ENCODE results near the gene PRRT3. TPM values are rescaled to one million over a fixed set of nuclear protein-coding genes. Genes with fewer than 3 reads are reported as not detected.
A peak's percentile ranks its signal among the peaks of the same experiment; 100 is the strongest.

PRRT3 gene
- total and polyA plus RNA-seq, 7 experiments from 2014 or later: 5.1 to 10.8 (median 7.7) TPM

DNA sequence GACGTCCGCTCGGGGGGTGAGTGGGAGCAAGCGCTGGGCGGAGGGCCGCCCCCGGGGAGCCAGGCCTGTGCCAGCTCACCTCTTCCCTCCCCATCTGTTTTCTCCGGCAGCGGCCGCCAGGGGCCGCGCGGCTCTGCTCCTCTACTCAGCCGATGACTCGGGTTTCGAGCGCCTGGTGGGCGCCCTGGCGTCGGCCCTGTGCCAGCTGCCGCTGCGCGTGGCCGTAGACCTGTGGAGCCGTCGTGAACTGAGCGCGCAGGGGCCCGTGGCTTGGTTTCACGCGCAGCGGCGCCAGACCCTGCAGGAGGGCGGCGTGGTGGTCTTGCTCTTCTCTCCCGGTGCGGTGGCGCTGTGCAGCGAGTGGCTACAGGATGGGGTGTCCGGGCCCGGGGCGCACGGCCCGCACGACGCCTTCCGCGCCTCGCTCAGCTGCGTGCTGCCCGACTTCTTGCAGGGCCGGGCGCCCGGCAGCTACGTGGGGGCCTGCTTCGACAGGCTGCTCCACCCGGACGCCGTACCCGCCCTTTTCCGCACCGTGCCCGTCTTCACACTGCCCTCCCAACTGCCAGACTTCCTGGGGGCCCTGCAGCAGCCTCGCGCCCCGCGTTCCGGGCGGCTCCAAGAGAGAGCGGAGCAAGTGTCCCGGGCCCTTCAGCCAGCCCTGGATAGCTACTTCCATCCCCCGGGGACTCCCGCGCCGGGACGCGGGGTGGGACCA, 19.2 kb downstream of the PRRT3 start:
- Histone ChIP-seq H3K27me3 (ENCODE audit: control insufficient read depth in 2 of 2, insufficient read depth in 2 of 2, low read length in 2 of 2) (no peaks in the 10 kb centered on the region), H3K4me3 (ENCODE audit: low read length) (peak overlapping the region; percentile 98), H3K27ac (ENCODE audit: low read depth, low read length) (peak overlapping the region; percentile 98), H3K9me3 (ENCODE audit: control insufficient read depth in 2 of 3, low read length in 3 of 3) (no peaks in the 10 kb centered on the region), H3K36me3 (ENCODE audit: control insufficient read depth in 2 of 3, insufficient read depth in 3 of 3, low read length in 3 of 3) (peaks cover 0 to 13% (median 4%) of the 10 kb centered on the region in 3 experiments), H3K4me1 (ENCODE audit: control insufficient read depth in 2 of 2, insufficient read depth in 2 of 2, low read length in 2 of 2) (peaks cover 25 to 28% of the 10 kb centered on the region in 2 donors)
- Mint-ChIP-seq H3K9me3 (peaks cover 0 to 1% (median 0%) of the 10 kb centered on the region in 11 donors), H3K4me1 (peaks cover 30 to 58% (median 48%) of the 10 kb centered on the region in 7 donors), H3K27ac (peak overlapping the region; percentile 94 to 100 (median 99)), H3K4me3 (peak overlapping the region; percentile 71 to 99 (median 98)), H3K27me3 (no peaks in the 10 kb centered on the region), H3K36me3 (peaks cover 0 to 7% (median 4%) of the 10 kb centered on the region in 5 donors)
- intact Hi-C loops (cut with micrococcal nuclease): loop anchor here (1.0 to 10.0 kb wide), 26 partner anchors 13 to 568 kb away; partner anchors contain the start of genes BRK1 (in 2 of the 2), BRPF1 (in 2 of the 2), EMC3 (in 2 of the 2) and FANCD2 (in 2 of the 2)
- ChIA-PET POLR2A (interaction anchor here (0.6 to 5.2 kb wide), 43 partner anchors 9 to 504 kb away, joined by 3 to 64 read pairs (median 7); partner anchors contain the start of genes ARPC4, BRPF1, CAMK1 and EMC3), CTCF (interaction anchor here (0.5 to 5.3 kb wide), 13 partner anchors 8 to 388 kb away, joined by 3 to 35 read pairs (median 4); partner anchors contain the start of genes FANCD2, MTMR14, PRRT3 and RPUSD3)
- DNase-seq (peak; percentile 76 to 88 (median 84)), ATAC-seq (peak; percentile 74)

GRCh38 chr3:9932535-9932842, 19.7 kb downstream of the PRRT3 start:
- Mint-ChIP-seq H3K36me3 (peaks cover 0 to 7% (median 4%) of the 10 kb centered on the region in 5 donors), H3K27me3 (no peaks in the 10 kb centered on the region), H3K27ac (peak overlapping the region; percentile 94 to 100 (median 99)), H3K4me3 (peak overlapping the region; percentile 71 to 99 (median 98)), H3K9me3 (peaks cover 0 to 1% (median 0%) of the 10 kb centered on the region in 11 donors), H3K4me1 (peaks cover 30 to 58% (median 48%) of the 10 kb centered on the region in 7 donors)
- H3K36me3 ChIP-seq (ENCODE audit: control insufficient read depth in 2 of 3, insufficient read depth in 3 of 3, low read length in 3 of 3): peaks cover 0 to 8% (median 4%) of the 10 kb centered on the region in 3 experiments
- H3K4me1 ChIP-seq (ENCODE audit: control insufficient read depth in 2 of 2, insufficient read depth in 2 of 2, low read length in 2 of 2): peaks cover 25 to 28% of the 10 kb centered on the region in 2 donors
- CTCF ChIA-PET: interaction anchor here (0.6 to 5.3 kb wide), 10 partner anchors 7 to 353 kb away, joined by 3 to 35 read pairs (median 4); partner anchors contain the start of genes FANCD2, MTMR14, PRRT3 and RPUSD3
- no peaks in the 10 kb centered on the region for H3K9me3 ChIP-seq (ENCODE audit: control insufficient read depth in 2 of 3, low read length in 3 of 3)
- POLR2A ChIA-PET: interaction anchor here (0.8 to 5.2 kb wide), 33 partner anchors 9 to 504 kb away, joined by 3 to 64 read pairs (median 8); partner anchors contain the start of genes ARPC4, BRPF1, EMC3 and IL17RC
- ATAC-seq: no peak
- peak overlapping the region; percentile 98 for H3K27ac ChIP-seq (ENCODE audit: low read depth, low read length)
- H3K27me3 ChIP-seq (ENCODE audit: control insufficient read depth in 2 of 2, insufficient read depth in 2 of 2, low read length in 2 of 2): no peaks in the 10 kb centered on the region
- intact Hi-C loops (cut with micrococcal nuclease): loop anchor here (1.0 to 10.0 kb wide), 9 partner anchors 16 to 568 kb away; partner anchors contain the start of genes BRK1 (in 1 of the 2), IL17RC (in 1 of the 2), MTMR14 (in 1 of the 2) and TATDN2 (in 1 of the 2)
- H3K4me3 ChIP-seq (ENCODE audit: low read length): peak overlapping the region; percentile 98
- DNase-seq: no peak

- intact Hi-C loops (cut with micrococcal nuclease): loop anchor here (1.0 to 10.0 kb wide), 4 partner anchors 82 to 566 kb away; partner anchors contain the start of genes BRK1 (in 1 of the 2), MTMR14 (in 1 of the 2) and THUMPD3 (in 1 of the 2)
- Mint-ChIP-seq H3K9me3 (peaks cover 0 to 1% (median 0%) of the 10 kb centered on the region in 11 donors), H3K36me3 (peaks cover 0 to 6% (median 0%) of the 10 kb centered on the region in 5 donors), H3K27ac (peak overlapping the region; percentile 62 to 100 (median 82)), H3K4me3 (peak overlapping the region in 6 of 10 donors; percentile 26 to 71 (median 53)), H3K27me3 (no peaks in the 10 kb centered on the region), H3K4me1 (peaks cover 28 to 50% (median 37%) of the 10 kb centered on the region in 7 donors)
- POLR2A ChIA-PET: interaction anchor here (0.5 to 4.3 kb wide), 6 partner anchors 15 to 390 kb away, joined by 3 to 21 read pairs (median 7); partner anchors contain the start of genes IL17RC, JAGN1 and SEC13
- Histone ChIP-seq H3K27me3 (ENCODE audit: control insufficient read depth in 2 of 2, insufficient read depth in 2 of 2, low read length in 2 of 2) (no peaks in the 10 kb centered on the region), H3K27ac (ENCODE audit: low read depth, low read length) (peak overlapping the region; percentile 14), H3K9me3 (ENCODE audit: control insufficient read depth in 2 of 3, low read length in 3 of 3) (no peaks in the 10 kb centered on the region), H3K36me3 (ENCODE audit: control insufficient read depth in 2 of 3, insufficient read depth in 3 of 3, low read length in 3 of 3) (peaks cover 0 to 2% (median 0%) of the 10 kb centered on the region in 3 experiments), H3K4me1 (ENCODE audit: control insufficient read depth in 2 of 2, insufficient read depth in 2 of 2, low read length in 2 of 2) (peaks cover 25 to 27% of the 10 kb centered on the region in 2 donors), H3K4me3 (ENCODE audit: low read length) (no peak overlapping the region)
- ATAC-seq (no peak), DNase-seq (no peak)
- CTCF ChIA-PET: interaction anchor here (0.6 to 5.3 kb wide), 5 partner anchors 10 to 151 kb away, joined by 3 to 35 read pairs (median 3); no protein-coding TSS in a partner anchor
Observed at GRCh38 chr3:9930804-9931418, 21.3 kb downstream of the PRRT3 start.

DNA sequence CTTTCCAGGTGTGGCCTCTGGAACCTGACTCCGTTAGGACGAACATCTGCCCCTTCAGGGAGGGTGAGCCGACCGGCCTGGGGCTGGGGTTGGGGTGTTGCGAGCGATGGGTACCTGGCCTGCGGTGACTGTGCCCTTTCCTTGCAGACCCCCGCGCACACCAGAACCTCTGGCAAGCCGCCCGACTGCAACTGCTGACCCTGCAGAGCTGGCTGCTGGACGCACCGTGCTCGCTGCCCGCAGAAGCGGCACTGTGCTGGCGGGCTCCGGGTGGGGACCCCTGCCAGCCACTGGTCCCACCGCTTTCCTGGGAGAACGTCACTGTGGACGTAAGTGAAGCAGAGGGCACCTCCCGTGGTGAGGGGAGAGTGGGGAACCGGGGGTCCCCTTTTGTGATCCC, 24.1 kb downstream of the PRRT3 start:
- H3K9me3 Mint-ChIP-seq: peaks cover 0 to 2% (median 0%) of the 10 kb centered on the region in 11 donors
- POLR2A ChIA-PET: interaction anchor here (2.3 kb wide), 1 partner anchor 37 kb away, joined by 8 read pairs; the partner anchor contains the start of gene JAGN1
- H3K36me3 Mint-ChIP-seq: no peaks in the 10 kb centered on the region
- Histone ChIP-seq H3K27ac (ENCODE audit: low read depth, low read length) (no peak overlapping the region), H3K36me3 (ENCODE audit: control insufficient read depth in 2 of 3, insufficient read depth in 3 of 3, low read length in 3 of 3) (no peaks in the 10 kb centered on the region), H3K4me3 (ENCODE audit: low read length) (no peak overlapping the region), H3K9me3 (ENCODE audit: control insufficient read depth in 2 of 3, low read length in 3 of 3) (no peaks in the 10 kb centered on the region), H3K27me3 (ENCODE audit: control insufficient read depth in 2 of 2, insufficient read depth in 2 of 2, low read length in 2 of 2) (no peaks in the 10 kb centered on the region), H3K4me1 (ENCODE audit: control insufficient read depth in 2 of 2, insufficient read depth in 2 of 2, low read length in 2 of 2) (peaks cover 8% of the 10 kb centered on the region in 2 donors)
- peaks cover 0 to 8% (median 0%) of the 10 kb centered on the region in 5 donors for H3K27me3 Mint-ChIP-seq
- DNase-seq: no peak
- H3K4me1 Mint-ChIP-seq: peaks cover 11 to 24% (median 18%) of the 10 kb centered on the region in 7 donors
- ATAC-seq: no peak
- no peak overlapping the region for H3K4me3 Mint-ChIP-seq
- intact Hi-C loops (cut with micrococcal nuclease): no loop called here
- CTCF ChIA-PET: no interaction called here
- H3K27ac Mint-ChIP-seq: no peak overlapping the region

GRCh38 chr3:9918261-9919038, 33.8 kb downstream of the PRRT3 start:
- Histone ChIP-seq H3K9me3 (ENCODE audit: control insufficient read depth in 2 of 3, low read length in 3 of 3) (no peaks in the 10 kb centered on the region), H3K4me1 (ENCODE audit: control insufficient read depth in 2 of 2, insufficient read depth in 2 of 2, low read length in 2 of 2) (peaks cover 0 to 11% of the 10 kb centered on the region in 2 donors), H3K4me3 (ENCODE audit: low read length) (no peak overlapping the region), H3K27me3 (ENCODE audit: control insufficient read depth in 2 of 2, insufficient read depth in 2 of 2, low read length in 2 of 2) (no peaks in the 10 kb centered on the region), H3K36me3 (ENCODE audit: control insufficient read depth in 2 of 3, insufficient read depth in 3 of 3, low read length in 3 of 3) (no peaks in the 10 kb centered on the region), H3K27ac (ENCODE audit: low read depth, low read length) (no peak overlapping the region)
- H3K27ac Mint-ChIP-seq: peak overlapping the region in 2 of 9 donors; percentile 13 to 14
- POLR2A ChIA-PET: interaction anchor here (1.1 kb wide), 1 partner anchor 15 kb away, joined by 3 read pairs; the partner anchor contains the start of gene CRELD1
- H3K4me3 Mint-ChIP-seq: peak overlapping the region in 1 of 10 donors; percentile 62
- H3K27me3 Mint-ChIP-seq: peaks cover 0 to 4% (median 0%) of the 10 kb centered on the region in 5 donors
- intact Hi-C loops (cut with micrococcal nuclease): no loop called here
- no peak for ATAC-seq
- H3K9me3 Mint-ChIP-seq: peaks cover 0 to 3% (median 0%) of the 10 kb centered on the region in 11 donors
- no peak for DNase-seq
- peaks cover 0 to 13% (median 8%) of the 10 kb centered on the region in 7 donors for H3K4me1 Mint-ChIP-seq
- CTCF ChIA-PET: no interaction called here
- H3K36me3 Mint-ChIP-seq: no peaks in the 10 kb centered on the region

All from naive thymus-derived CD4-positive, alpha-beta T cell (primary cell).